Mesenchymal stem cell (in vitro differentiated cells and primary cell): ENCODE results near the gene ABHD12B. TPM values are rescaled to one million over a fixed set of nuclear protein-coding genes. Genes with fewer than 3 reads are reported as not detected.

Source experiments
- small RNA-seq: library from polyadenylated mRNA; stranded (forward); fragments of <200 nt; extraction: miRNeasy Mini kit (QIAGEN cat#:217004); gene quantifications from one replicate; pipeline ENCODE3, GENCODE V24; 2013; ENCODE audit warnings: low read depth

Gene ABHD12B

Small RNA genes within 50 kb of the gene (small RNA-seq; reads per million reads assigned to genes)
- not detected for gene RF00593
